Measurements from ENCODE around the gene RHOV. TPM values are rescaled to one million over a fixed set of nuclear protein-coding genes. Genes with fewer than 3 reads are reported as not detected.

The RHOV gene
- total RNA-seq, 4 donors from 2014 or later = 0.76 TPM; not detected in 3

DNA sequence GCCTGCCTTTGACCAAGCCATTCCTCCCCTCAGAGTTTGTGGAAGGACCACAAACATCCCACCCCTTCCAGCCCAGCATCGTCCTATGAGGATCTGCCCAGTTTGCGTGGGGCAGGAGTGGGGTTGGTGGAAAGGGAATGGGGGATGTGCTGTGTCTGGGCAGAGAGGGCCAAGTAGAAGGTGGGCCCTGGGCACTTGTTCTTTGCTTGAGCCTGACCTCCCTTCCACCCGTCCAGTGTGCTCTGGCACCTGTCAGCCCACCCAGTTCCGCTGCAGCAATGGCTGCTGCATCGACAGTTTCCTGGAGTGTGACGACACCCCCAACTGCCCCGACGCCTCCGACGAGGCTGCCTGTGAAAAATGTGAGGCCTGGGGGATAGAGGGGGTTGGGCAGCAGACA lies 19.9 kb downstream of the RHOV start:
- Histone ChIP-seq H3K27ac (no peak overlapping the region), H3K36me3 (no peaks in the 10 kb centered on the region), H3K4me3 (no peak overlapping the region), H3K27me3 (no peaks in the 10 kb centered on the region), H3K4me1 (no peaks in the 10 kb centered on the region), H3K9me3 (no peaks in the 10 kb centered on the region)
- TF ChIP-seq, protein P1, sequence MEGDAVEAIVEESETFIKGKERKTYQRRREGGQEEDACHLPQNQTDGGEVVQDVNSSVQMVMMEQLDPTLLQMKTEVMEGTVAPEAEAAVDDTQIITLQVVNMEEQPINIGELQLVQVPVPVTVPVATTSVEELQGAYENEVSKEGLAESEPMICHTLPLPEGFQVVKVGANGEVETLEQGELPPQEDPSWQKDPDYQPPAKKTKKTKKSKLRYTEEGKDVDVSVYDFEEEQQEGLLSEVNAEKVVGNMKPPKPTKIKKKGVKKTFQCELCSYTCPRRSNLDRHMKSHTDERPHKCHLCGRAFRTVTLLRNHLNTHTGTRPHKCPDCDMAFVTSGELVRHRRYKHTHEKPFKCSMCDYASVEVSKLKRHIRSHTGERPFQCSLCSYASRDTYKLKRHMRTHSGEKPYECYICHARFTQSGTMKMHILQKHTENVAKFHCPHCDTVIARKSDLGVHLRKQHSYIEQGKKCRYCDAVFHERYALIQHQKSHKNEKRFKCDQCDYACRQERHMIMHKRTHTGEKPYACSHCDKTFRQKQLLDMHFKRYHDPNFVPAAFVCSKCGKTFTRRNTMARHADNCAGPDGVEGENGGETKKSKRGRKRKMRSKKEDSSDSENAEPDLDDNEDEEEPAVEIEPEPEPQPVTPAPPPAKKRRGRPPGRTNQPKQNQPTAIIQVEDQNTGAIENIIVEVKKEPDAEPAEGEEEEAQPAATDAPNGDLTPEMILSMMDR (IDR thresholded peaks at IDR 0.05) = no peak
- no peak for TF ChIP-seq POLR2A (IDR thresholded peaks at IDR 0.05)
- intact Hi-C loops (cut with DNase I; ENCODE audit: low total_unique reads) = no loop called here
- no peak for DNase-seq

DNA sequence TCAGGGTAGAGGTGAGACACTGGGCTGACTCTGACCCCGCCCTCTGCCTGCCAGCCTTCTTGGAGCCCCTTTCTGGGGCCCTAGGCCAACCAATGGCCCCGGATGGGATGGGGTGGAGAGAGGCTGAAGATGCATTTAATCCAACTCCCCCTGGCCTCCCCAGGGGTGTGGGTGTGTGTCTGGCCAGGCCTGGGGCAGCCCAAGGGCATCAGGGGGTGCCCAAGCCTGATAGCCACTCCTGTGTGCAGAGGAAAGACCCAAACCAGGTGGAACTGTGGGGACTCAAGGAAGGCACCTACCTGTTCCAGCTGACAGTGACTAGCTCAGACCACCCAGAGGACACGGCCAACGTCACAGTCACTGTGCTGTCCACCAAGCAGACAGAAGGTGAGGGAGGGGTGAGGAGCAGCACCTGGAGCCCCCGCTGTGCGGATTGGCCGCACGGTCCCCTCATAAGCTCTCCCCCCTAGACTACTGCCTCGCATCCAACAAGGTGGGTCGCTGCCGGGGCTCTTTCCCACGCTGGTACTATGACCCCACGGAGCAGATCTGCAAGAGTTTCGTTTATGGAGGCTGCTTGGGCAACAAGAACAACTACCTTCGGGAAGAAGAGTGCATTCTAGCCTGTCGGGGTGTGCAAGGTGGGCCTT lies 20.7 kb downstream of the RHOV start:
- no peaks in the 10 kb centered on the region for H3K36me3 ChIP-seq
- DNase-seq = no peak
- H3K4me3 ChIP-seq = no peak overlapping the region
- H3K9me3 ChIP-seq = no peaks in the 10 kb centered on the region
- TF ChIP-seq, protein P1 (IDR thresholded peaks at IDR 0.05) = no peak
- no peak for TF ChIP-seq POLR2A (IDR thresholded peaks at IDR 0.05)
- no peak overlapping the region for H3K27ac ChIP-seq
- no peaks in the 10 kb centered on the region for H3K4me1 ChIP-seq
- H3K27me3 ChIP-seq = no peaks in the 10 kb centered on the region
- intact Hi-C loops (cut with DNase I; ENCODE audit: low total_unique reads) = no loop called here

DNA sequence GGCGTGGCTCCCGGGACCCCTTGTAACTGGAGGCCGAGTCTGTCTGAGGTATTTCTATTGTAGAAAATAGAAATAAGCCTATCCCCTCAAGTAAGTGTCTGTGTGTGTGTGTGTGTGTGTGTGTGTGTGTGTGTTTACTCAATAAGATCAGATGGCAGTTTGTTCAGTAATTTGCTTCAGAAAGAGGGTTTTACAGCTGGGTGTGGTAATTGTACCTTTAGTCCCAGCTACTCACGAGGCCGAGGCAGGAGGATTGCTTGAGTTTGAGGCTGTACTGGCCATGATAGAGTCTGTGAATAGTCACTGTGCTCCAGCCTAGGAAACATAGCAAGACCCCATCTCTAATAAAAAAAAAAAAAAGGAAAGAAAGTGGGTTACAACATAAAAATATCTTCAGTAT lies 21.5 kb downstream of the RHOV start:
- Histone ChIP-seq H3K9me3 (no peaks in the 10 kb centered on the region), H3K4me1 (no peaks in the 10 kb centered on the region), H3K27ac (no peak overlapping the region), H3K36me3 (no peaks in the 10 kb centered on the region), H3K27me3 (no peaks in the 10 kb centered on the region), H3K4me3 (no peak overlapping the region)
- DNase-seq = no peak
- TF ChIP-seq, protein P1 (IDR thresholded peaks at IDR 0.05) = no peak
- TF ChIP-seq POLR2A (IDR thresholded peaks at IDR 0.05) = no peak
- intact Hi-C loops (cut with DNase I; ENCODE audit: low total_unique reads) = no loop called here

DNA sequence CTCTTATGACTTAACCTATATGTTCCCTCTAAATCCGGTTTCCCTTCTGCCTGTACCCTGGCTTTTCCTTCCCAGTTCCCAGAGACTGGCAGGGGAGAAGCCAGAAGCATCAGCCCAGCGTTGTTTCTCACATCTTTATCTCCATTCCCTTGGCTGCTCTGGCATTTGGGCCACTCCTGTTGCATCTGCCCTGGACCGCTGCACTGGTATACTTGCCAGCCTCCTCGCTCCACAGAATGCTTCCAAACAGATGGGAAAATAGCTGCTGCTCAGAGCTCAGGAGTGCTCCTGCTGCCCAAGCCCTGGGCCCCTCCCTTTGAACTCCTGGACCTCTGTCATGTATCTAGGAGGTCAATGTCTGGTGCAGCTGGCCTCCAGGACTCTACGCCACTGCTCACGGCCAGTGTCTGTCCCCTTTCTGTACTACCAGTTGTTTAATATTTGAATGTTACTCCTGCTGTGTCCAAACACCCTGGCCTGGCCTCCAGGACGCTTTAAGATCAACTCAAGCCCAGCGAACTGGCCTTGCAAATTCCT lies 23.4 kb downstream of the RHOV start:
- Histone ChIP-seq H3K27ac (no peak overlapping the region), H3K36me3 (no peaks in the 10 kb centered on the region), H3K27me3 (no peaks in the 10 kb centered on the region), H3K4me3 (no peak overlapping the region), H3K9me3 (no peaks in the 10 kb centered on the region), H3K4me1 (no peaks in the 10 kb centered on the region)
- TF ChIP-seq, protein P1 (IDR thresholded peaks at IDR 0.05) = no peak
- TF ChIP-seq POLR2A (IDR thresholded peaks at IDR 0.05) = no peak
- intact Hi-C loops (cut with DNase I; ENCODE audit: low total_unique reads) = no loop called here
- DNase-seq = no peak

DNA sequence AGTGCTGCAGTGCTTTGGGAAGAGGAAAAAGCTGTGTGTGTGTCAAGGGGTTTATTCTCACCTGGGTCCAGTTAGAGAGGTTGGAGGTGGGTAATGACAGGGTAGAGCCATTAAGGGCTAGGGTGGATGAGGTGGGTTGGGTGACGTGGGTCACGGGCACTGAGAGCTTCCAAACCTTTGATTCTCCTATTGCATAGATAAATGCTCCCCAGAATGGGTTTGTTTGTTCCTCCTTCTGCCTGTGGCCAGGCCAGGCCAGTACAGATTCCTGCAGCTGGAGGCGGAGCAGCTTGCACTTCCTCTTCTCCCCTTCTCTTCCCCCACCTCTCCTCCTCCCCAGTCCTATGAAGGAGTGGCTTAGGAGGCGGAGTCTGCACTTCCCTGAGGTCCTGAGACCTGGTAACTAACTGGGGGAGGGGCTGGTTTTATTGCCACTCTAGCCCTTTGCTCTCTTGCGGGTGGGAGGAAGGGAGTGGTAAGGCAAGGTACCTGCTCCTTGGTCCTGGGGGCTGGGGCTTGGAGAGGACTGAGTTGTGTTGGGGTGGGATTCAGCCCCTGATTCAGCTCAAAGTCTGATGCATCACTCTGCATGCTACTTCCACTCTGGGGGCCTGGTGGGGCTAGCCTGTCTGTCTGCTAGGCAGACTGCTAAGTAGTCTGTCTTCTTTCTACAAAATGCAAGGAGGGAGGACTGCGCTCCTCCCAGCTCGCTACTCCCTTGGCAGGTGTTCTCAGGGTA lies 26.6 kb downstream of the RHOV start:
- no peak for DNase-seq
- TF ChIP-seq, protein P1 (IDR thresholded peaks at IDR 0.05) = no peak
- TF ChIP-seq POLR2A (IDR thresholded peaks at IDR 0.05) = no peak
- Histone ChIP-seq H3K27ac (no peak overlapping the region), H3K36me3 (no peaks in the 10 kb centered on the region), H3K4me3 (no peak overlapping the region), H3K9me3 (no peaks in the 10 kb centered on the region), H3K27me3 (no peaks in the 10 kb centered on the region), H3K4me1 (peaks cover 0 to 11% of the 10 kb centered on the region in 2 donors)
- intact Hi-C loops (cut with DNase I; ENCODE audit: low total_unique reads) = no loop called here
